ENCODE measurements around the gene CPLX1.
A peak's percentile ranks its signal among the peaks of the same experiment; 100 is the strongest.
"Not testable (repeated sequence)": the region's sequence is repeated elsewhere in the genome, so short reads cannot be mapped to it uniquely, and the experiment has no call there.

CPLX1 gene

GRCh38 chr4:757111-757510 lies 68.8 kb downstream of the CPLX1 start:
- DNase-seq (ENCODE audit: low spot score): no peak

GRCh38 chr4:754221-755120 lies 71.5 kb downstream of the CPLX1 start:
- DNase-seq (ENCODE audit: low spot score): no peak

- not testable (repeated sequence) for DNase-seq (ENCODE audit: low spot score)
Measured at GRCh38 chr4:753186-753585, 72.7 kb downstream of the CPLX1 start.

GRCh38 chr4:752196-752861 lies 73.6 kb downstream of the CPLX1 start:
- DNase-seq (ENCODE audit: low spot score): no peak

- no peak for DNase-seq (ENCODE audit: low spot score)
Measured at GRCh38 chr4:751676-752075, 74.3 kb downstream of the CPLX1 start.

- no peak for DNase-seq (ENCODE audit: low spot score)
Measured at GRCh38 chr4:749698-750666, 75.9 kb downstream of the CPLX1 start.

GRCh38 chr4:748461-748860 lies 77.5 kb downstream of the CPLX1 start:
- DNase-seq (ENCODE audit: low spot score): no peak

- no peak for DNase-seq (ENCODE audit: low spot score)
Measured at GRCh38 chr4:747546-748170, 78.3 kb downstream of the CPLX1 start.

GRCh38 chr4:744212-744841 lies 81.6 kb downstream of the CPLX1 start:
- no peak for DNase-seq (ENCODE audit: low spot score)

- no peak for DNase-seq (ENCODE audit: low spot score)
Measured at GRCh38 chr4:743463-744211, 82.3 kb downstream of the CPLX1 start.

GRCh38 chr4:742742-743311 lies 83.1 kb downstream of the CPLX1 start:
- peak; percentile 74 for DNase-seq (ENCODE audit: low spot score)

GRCh38 chr4:742096-742741 lies 83.7 kb downstream of the CPLX1 start:
- no peak for DNase-seq (ENCODE audit: low spot score)

- DNase-seq (ENCODE audit: low spot score): no peak
Measured at GRCh38 chr4:740656-741282, 85.2 kb downstream of the CPLX1 start.

- DNase-seq (ENCODE audit: low spot score): no peak
Measured at GRCh38 chr4:740011-740410, 85.9 kb downstream of the CPLX1 start.

- DNase-seq (ENCODE audit: low spot score): no peak
Measured at GRCh38 chr4:739569-739968, 86.4 kb downstream of the CPLX1 start.

- no peak for DNase-seq (ENCODE audit: low spot score)
Measured at GRCh38 chr4:738781-739280, 87.1 kb downstream of the CPLX1 start.

GRCh38 chr4:736561-736960 lies 89.4 kb downstream of the CPLX1 start:
- DNase-seq (ENCODE audit: low spot score): not testable (repeated sequence)

- no peak for DNase-seq (ENCODE audit: low spot score)
Measured at GRCh38 chr4:735583-735982, 90.3 kb downstream of the CPLX1 start.
